Testis (tissue), 2 donors: ENCODE results near the gene IKZF1.

Experiments
- CTCF ChIP-seq, 3 experiments: fragments of 450-650 bp in 2 of 3; fragments of 200-600 bp in 1 of 3; sonication (generic) in 1 of 3; IDR thresholded peaks; one replicate each; pipeline ENCODE4 v1.5.1; 2016 to 2019; ENCODE audit warnings: antibody characterized with exemption in 3 of 3, mild to moderate bottlenecking in 2 of 3, moderate library complexity in 1 of 3
- POLR2A ChIP-seq: fragments of 450-650 bp; IDR thresholded peaks from one replicate; pipeline ENCODE4 v1.6.1; 2017; ENCODE audit warnings: antibody characterized with exemption, mild to moderate bottlenecking, moderate library complexity

GRCh38 chr7:50397320-50397970 lies 92.9 kb downstream of the IKZF1 start:
- no peak for TF ChIP-seq CTCF (IDR thresholded peaks at IDR 0.05)
- TF ChIP-seq POLR2A, result no peak
